RWPE1 (cell line): Measurements from ENCODE around the gene OSBPL8.
A peak's percentile ranks its signal among the peaks of the same experiment; 100 is the strongest.

ENCODE experiments used
- CTCF ChIA-PET: fragments of 350-600 bp; sonication (Branson Sonifier 250); formaldehyde crosslinking; extraction: SDS; loops from one replicate; lab custom pipeline; 2021; lab: Yijun Ruan, JAX
- POLR2A ChIA-PET: fragments of 400-600 bp; formaldehyde crosslinking; extraction: SDS; loops from one replicate; lab custom pipeline; 2020; ENCODE audit warnings: antibody characterized with exemption; ENCODE audit not compliant: low non-redundant PET; lab: Yijun Ruan, JAX
- DNase-seq: peaks from one replicate; pipeline ENCODE4 v3.0.0; 2012; ENCODE audit warnings: low spot score
- H3K27ac ChIP-seq: fragments of 450-650 bp; 2 replicates; pipeline ENCODE4 v1.5.1; 2017
- CTCF ChIP-seq: fragments of 450-650 bp; conservative IDR thresholded peaks from 2 replicates; pipeline ENCODE4 v1.5.1; 2017; ENCODE audit warnings: low read depth, mild to moderate bottlenecking

OSBPL8 gene

GRCh38 chr12:76421046-76421445 lies 138.5 kb downstream of the OSBPL8 start:
- CTCF ChIA-PET = interaction anchor here (0.7 kb wide), 1 partner anchor 897 kb away, joined by 6 read pairs; no protein-coding TSS in a partner anchor
- no peak overlapping the region for H3K27ac ChIP-seq
- DNase-seq = no peak
- TF ChIP-seq CTCF = no peak
- POLR2A ChIA-PET = no interaction called here

- CTCF ChIA-PET = interaction anchor here (0.7 kb wide), 1 partner anchor 896 kb away, joined by 6 read pairs; no protein-coding TSS in a partner anchor
These were observed 139.3 kb downstream of the OSBPL8 start for GRCh38 chr12:76420222-76420621.

GRCh38 chr12:76417116-76417515 lies 142.5 kb downstream of the OSBPL8 start:
- TF ChIP-seq CTCF = no peak
- POLR2A ChIA-PET = no interaction called here
- H3K27ac ChIP-seq = no peak overlapping the region
- DNase-seq = no peak
- CTCF ChIA-PET = no interaction called here

More at GRCh38 chr12:76420222-76420621, 139.3 kb downstream of the OSBPL8 start:
- no peak for DNase-seq
- H3K27ac ChIP-seq = no peak overlapping the region
- POLR2A ChIA-PET = no interaction called here
- no peak for TF ChIP-seq CTCF

- H3K27ac ChIP-seq = no peak overlapping the region
- no peak for TF ChIP-seq CTCF
- POLR2A ChIA-PET = no interaction called here
- peak; percentile 5 for DNase-seq
- CTCF ChIA-PET = no interaction called here
These were observed 146.4 kb downstream of the OSBPL8 start for GRCh38 chr12:76413121-76413520.

- H3K27ac ChIP-seq = no peak overlapping the region
- DNase-seq = no peak
- POLR2A ChIA-PET = no interaction called here
- CTCF ChIA-PET = no interaction called here
- no peak for TF ChIP-seq CTCF
These were observed 148.8 kb downstream of the OSBPL8 start for GRCh38 chr12:76410781-76411180.

GRCh38 chr12:76410371-76410770 lies 149.2 kb downstream of the OSBPL8 start:
- DNase-seq = no peak
- ChIA-PET CTCF (no interaction called here), POLR2A (no interaction called here)

More at GRCh38 chr12:76410371-76410770, 149.2 kb downstream of the OSBPL8 start:
- no peak for TF ChIP-seq CTCF
- H3K27ac ChIP-seq = no peak overlapping the region
